ENCODE data around the gene EYA4.
"Not testable (repeated sequence)": the region's sequence is repeated elsewhere in the genome, so short reads cannot be mapped to it uniquely, and the experiment has no call there.

EYA4 gene

DNA sequence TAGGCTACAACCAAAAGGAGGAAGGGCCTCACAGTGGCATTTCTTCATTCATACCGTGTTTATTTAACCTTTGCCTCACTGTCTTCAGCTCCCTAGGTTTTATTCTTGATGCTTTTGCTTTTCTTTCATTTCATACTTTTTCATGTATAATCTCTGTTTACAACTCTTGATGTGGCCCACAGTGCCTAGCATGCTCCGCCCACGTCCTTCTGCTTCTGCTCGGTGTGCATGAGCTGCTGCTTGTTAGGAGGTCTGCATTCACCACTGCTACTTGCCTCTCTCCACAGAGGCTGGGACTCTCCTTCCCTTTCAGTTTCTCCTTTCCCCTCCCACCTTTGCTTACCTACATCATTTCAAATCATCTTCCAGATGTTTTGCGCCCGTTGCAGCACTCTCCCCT lies 147.6 kb downstream of the EYA4 start:
- H3K36me3 ChIP-seq (ENCODE audit: control insufficient read depth in 1 of 2, insufficient read depth in 2 of 2, low read length in 2 of 2): no peaks in the 10 kb centered on the region
- no peaks in the 10 kb centered on the region for H3K4me1 ChIP-seq (ENCODE audit: control insufficient read depth in 1 of 2, insufficient read depth in 2 of 2, low read length in 2 of 2)
- H3K27me3 ChIP-seq (ENCODE audit: low read depth, low read length): no peaks in the 10 kb centered on the region
- H3K4me3 ChIP-seq (ENCODE audit: low read depth in 1 of 2, low read length in 2 of 2): no peak overlapping the region
- no peak overlapping the region for H3K27ac ChIP-seq (ENCODE audit: low read length)
- H3K9me3 ChIP-seq (ENCODE audit: control insufficient read depth in 1 of 2, low read length in 2 of 2): no peaks in the 10 kb centered on the region

DNA sequence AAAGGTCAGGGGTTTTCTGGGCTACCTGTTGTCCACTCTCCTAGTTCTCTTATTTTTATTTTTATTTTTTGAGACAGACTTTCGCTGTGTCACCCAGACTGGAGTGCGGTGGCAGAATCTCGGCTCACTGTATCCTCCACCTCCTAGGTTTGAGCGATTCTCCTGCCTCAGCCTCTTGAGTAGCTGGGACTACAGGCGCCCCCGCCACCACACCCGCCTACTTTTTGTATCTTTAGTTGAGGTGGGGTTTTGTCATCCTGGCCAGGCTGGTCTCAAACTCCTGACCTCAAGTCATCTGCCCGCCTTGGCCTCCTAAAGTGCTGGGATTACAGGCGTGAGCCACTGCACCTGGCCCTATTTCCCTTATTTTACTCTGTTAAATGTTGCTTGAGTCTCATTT lies 149.0 kb downstream of the EYA4 start:
- H3K4me3 ChIP-seq (ENCODE audit: low read depth in 1 of 2, low read length in 2 of 2): no peak overlapping the region
- H3K4me1 ChIP-seq (ENCODE audit: control insufficient read depth in 1 of 2, insufficient read depth in 2 of 2, low read length in 2 of 2): no peaks in the 10 kb centered on the region
- H3K27ac ChIP-seq (ENCODE audit: low read length): no peak overlapping the region
- no peaks in the 10 kb centered on the region for H3K36me3 ChIP-seq (ENCODE audit: control insufficient read depth in 1 of 2, insufficient read depth in 2 of 2, low read length in 2 of 2)
- H3K27me3 ChIP-seq (ENCODE audit: low read depth, low read length): no peaks in the 10 kb centered on the region
- no peaks in the 10 kb centered on the region for H3K9me3 ChIP-seq (ENCODE audit: control insufficient read depth in 1 of 2, low read length in 2 of 2)

- Histone ChIP-seq H3K27ac (ENCODE audit: low read length) (no peak overlapping the region), H3K4me1 (ENCODE audit: control insufficient read depth in 1 of 2, insufficient read depth in 2 of 2, low read length in 2 of 2) (no peaks in the 10 kb centered on the region), H3K36me3 (ENCODE audit: control insufficient read depth in 1 of 2, insufficient read depth in 2 of 2, low read length in 2 of 2) (no peaks in the 10 kb centered on the region), H3K4me3 (ENCODE audit: low read depth in 1 of 2, low read length in 2 of 2) (no peak overlapping the region), H3K27me3 (ENCODE audit: low read depth, low read length) (no peaks in the 10 kb centered on the region), H3K9me3 (ENCODE audit: control insufficient read depth in 1 of 2, low read length in 2 of 2) (no peaks in the 10 kb centered on the region)
These were observed 150.9 kb downstream of the EYA4 start for GRCh38 chr6:133392015-133392414.

DNA sequence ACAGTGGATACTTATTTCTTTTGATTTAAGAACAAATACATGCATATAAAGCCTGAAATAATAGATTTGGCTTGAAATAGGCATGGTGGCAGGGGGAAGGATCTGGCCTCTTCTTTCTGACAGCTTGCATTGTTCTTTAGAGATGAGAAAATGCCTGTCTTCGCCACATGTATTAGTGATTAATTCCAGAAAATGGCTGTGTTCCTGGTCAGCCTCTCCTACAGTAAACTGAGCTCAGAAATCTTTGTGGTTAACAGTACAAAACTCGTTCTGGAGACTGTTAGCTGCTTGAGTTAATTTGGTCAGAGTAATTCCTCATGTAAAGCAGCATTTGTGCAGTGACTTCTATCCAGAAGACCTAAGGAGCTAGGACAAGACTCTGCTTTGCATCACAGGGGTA lies 151.5 kb downstream of the EYA4 start:
- Histone ChIP-seq H3K4me1 (ENCODE audit: control insufficient read depth in 1 of 2, insufficient read depth in 2 of 2, low read length in 2 of 2) (no peaks in the 10 kb centered on the region), H3K9me3 (ENCODE audit: control insufficient read depth in 1 of 2, low read length in 2 of 2) (no peaks in the 10 kb centered on the region), H3K4me3 (ENCODE audit: low read depth in 1 of 2, low read length in 2 of 2) (no peak overlapping the region), H3K36me3 (ENCODE audit: control insufficient read depth in 1 of 2, insufficient read depth in 2 of 2, low read length in 2 of 2) (no peaks in the 10 kb centered on the region), H3K27ac (ENCODE audit: low read length) (no peak overlapping the region), H3K27me3 (ENCODE audit: low read depth, low read length) (no peaks in the 10 kb centered on the region)

DNA sequence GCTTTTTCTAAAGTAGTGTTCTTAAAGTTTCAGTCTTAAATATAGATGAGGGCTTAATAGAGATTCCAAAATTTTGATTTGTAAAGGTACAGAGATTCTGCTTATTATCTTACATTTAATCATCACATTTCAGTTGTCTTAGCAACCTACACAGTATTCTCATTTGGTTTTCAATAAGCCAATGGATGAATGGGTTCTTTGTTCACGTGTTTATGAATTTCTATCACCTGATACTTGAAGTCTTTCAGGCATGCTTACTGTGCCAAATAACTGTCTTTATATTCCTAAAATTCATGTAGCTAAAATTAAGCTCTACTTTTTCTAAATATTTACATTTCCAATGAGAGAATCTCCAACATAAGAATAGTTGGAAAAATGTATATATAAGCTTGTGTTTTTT lies 152.7 kb downstream of the EYA4 start:
- Histone ChIP-seq H3K9me3 (ENCODE audit: control insufficient read depth in 1 of 2, low read length in 2 of 2) (no peaks in the 10 kb centered on the region), H3K36me3 (ENCODE audit: control insufficient read depth in 1 of 2, insufficient read depth in 2 of 2, low read length in 2 of 2) (no peaks in the 10 kb centered on the region), H3K4me3 (ENCODE audit: low read depth in 1 of 2, low read length in 2 of 2) (no peak overlapping the region), H3K4me1 (ENCODE audit: control insufficient read depth in 1 of 2, insufficient read depth in 2 of 2, low read length in 2 of 2) (no peaks in the 10 kb centered on the region), H3K27ac (ENCODE audit: low read length) (no peak overlapping the region), H3K27me3 (ENCODE audit: low read depth, low read length) (no peaks in the 10 kb centered on the region)

DNA sequence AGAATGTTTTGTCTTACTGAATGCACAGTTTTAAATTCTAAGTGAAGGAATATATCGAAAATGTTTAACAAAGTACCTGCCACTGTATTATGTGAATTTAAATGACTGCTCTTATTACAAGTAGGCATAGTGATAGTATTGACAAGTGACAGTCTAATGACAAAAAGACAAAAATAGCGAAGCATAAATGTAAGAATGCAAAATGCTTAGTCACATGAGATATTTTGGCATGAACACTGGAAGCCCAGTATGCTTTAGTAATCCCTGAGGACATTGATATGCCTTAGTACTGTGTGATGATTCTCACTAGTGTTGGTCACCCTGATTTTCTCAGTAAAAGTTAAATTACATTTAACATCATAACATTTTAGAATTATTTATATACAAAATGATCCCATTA lies 153.5 kb downstream of the EYA4 start:
- Histone ChIP-seq H3K27ac (ENCODE audit: low read length) (no peak overlapping the region), H3K4me3 (ENCODE audit: low read depth in 1 of 2, low read length in 2 of 2) (no peak overlapping the region), H3K9me3 (ENCODE audit: control insufficient read depth in 1 of 2, low read length in 2 of 2) (no peaks in the 10 kb centered on the region), H3K36me3 (ENCODE audit: control insufficient read depth in 1 of 2, insufficient read depth in 2 of 2, low read length in 2 of 2) (no peaks in the 10 kb centered on the region), H3K27me3 (ENCODE audit: low read depth, low read length) (no peaks in the 10 kb centered on the region), H3K4me1 (ENCODE audit: control insufficient read depth in 1 of 2, insufficient read depth in 2 of 2, low read length in 2 of 2) (no peaks in the 10 kb centered on the region)

GRCh38 chr6:133396233-133396983 lies 155.3 kb downstream of the EYA4 start:
- Histone ChIP-seq H3K9me3 (ENCODE audit: control insufficient read depth in 1 of 2, low read length in 2 of 2) (no peaks in the 10 kb centered on the region), H3K4me1 (ENCODE audit: control insufficient read depth in 1 of 2, insufficient read depth in 2 of 2, low read length in 2 of 2) (no peaks in the 10 kb centered on the region), H3K27me3 (ENCODE audit: low read depth, low read length) (no peaks in the 10 kb centered on the region), H3K27ac (ENCODE audit: low read length) (no peak overlapping the region), H3K36me3 (ENCODE audit: control insufficient read depth in 1 of 2, insufficient read depth in 2 of 2, low read length in 2 of 2) (no peaks in the 10 kb centered on the region), H3K4me3 (ENCODE audit: low read depth in 1 of 2, low read length in 2 of 2) (no peak overlapping the region)

DNA sequence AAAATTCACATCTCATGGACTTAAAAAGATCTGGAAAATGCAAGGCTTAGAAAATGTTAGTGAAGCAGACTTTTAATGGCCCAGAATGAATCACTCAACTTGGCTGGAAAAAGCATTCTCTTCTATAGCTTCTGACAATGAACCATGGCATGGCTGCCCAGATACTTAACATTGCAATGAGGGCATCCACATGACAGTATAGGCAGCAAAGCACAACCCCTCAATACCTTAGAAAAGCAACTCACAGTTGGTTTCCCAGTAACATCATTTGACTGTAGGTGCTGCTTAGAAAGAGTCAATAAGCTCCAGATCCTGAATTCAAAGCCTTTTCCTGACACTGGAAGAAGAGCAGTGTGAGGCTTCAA lies 155.8 kb downstream of the EYA4 start:
- Histone ChIP-seq H3K27me3 (ENCODE audit: low read depth, low read length) (no peaks in the 10 kb centered on the region), H3K9me3 (ENCODE audit: control insufficient read depth in 1 of 2, low read length in 2 of 2) (no peaks in the 10 kb centered on the region), H3K27ac (ENCODE audit: low read length) (no peak overlapping the region), H3K4me3 (ENCODE audit: low read depth in 1 of 2, low read length in 2 of 2) (no peak overlapping the region), H3K36me3 (ENCODE audit: control insufficient read depth in 1 of 2, insufficient read depth in 2 of 2, low read length in 2 of 2) (no peaks in the 10 kb centered on the region), H3K4me1 (ENCODE audit: control insufficient read depth in 1 of 2, insufficient read depth in 2 of 2, low read length in 2 of 2) (no peaks in the 10 kb centered on the region)

GRCh38 chr6:133397601-133398000 lies 156.4 kb downstream of the EYA4 start:
- not testable (repeated sequence) for H3K4me3 ChIP-seq (ENCODE audit: low read depth in 1 of 2, low read length in 2 of 2); H3K4me1 ChIP-seq (ENCODE audit: control insufficient read depth in 1 of 2, insufficient read depth in 2 of 2, low read length in 2 of 2); H3K9me3 ChIP-seq (ENCODE audit: control insufficient read depth in 1 of 2, low read length in 2 of 2); H3K27me3 ChIP-seq (ENCODE audit: low read depth, low read length); H3K36me3 ChIP-seq (ENCODE audit: control insufficient read depth in 1 of 2, insufficient read depth in 2 of 2, low read length in 2 of 2); H3K27ac ChIP-seq (ENCODE audit: low read length)

GRCh38 chr6:133399426-133399825 lies 158.3 kb downstream of the EYA4 start:
- Histone ChIP-seq H3K27ac (ENCODE audit: low read length) (no peak overlapping the region), H3K36me3 (ENCODE audit: control insufficient read depth in 1 of 2, insufficient read depth in 2 of 2, low read length in 2 of 2) (no peaks in the 10 kb centered on the region), H3K4me3 (ENCODE audit: low read depth in 1 of 2, low read length in 2 of 2) (no peak overlapping the region), H3K4me1 (ENCODE audit: control insufficient read depth in 1 of 2, insufficient read depth in 2 of 2, low read length in 2 of 2) (no peaks in the 10 kb centered on the region), H3K27me3 (ENCODE audit: low read depth, low read length) (no peaks in the 10 kb centered on the region), H3K9me3 (ENCODE audit: control insufficient read depth in 1 of 2, low read length in 2 of 2) (no peaks in the 10 kb centered on the region)

DNA sequence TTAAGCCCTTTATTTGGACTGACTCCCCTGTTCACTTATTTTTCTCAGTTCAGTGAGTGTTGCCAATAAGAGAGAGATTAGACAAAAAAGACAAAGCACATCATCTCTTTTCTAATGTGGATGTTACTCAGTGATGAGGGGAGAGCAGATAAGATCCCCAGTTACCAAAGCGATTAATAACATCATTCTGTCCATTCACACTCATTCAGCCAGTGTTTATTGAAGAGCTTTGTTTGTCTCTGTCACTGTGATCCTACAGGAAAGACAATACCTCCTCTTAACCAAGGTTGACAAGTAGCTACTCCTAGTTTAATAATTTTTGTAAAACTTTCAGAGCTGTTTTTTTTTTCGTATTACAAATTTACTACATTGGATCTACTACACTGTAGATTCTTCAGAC lies 163.0 kb downstream of the EYA4 start:
- Histone ChIP-seq H3K9me3 (ENCODE audit: control insufficient read depth in 1 of 2, low read length in 2 of 2) (no peaks in the 10 kb centered on the region), H3K27me3 (ENCODE audit: low read depth, low read length) (no peaks in the 10 kb centered on the region), H3K36me3 (ENCODE audit: control insufficient read depth in 1 of 2, insufficient read depth in 2 of 2, low read length in 2 of 2) (no peaks in the 10 kb centered on the region), H3K27ac (ENCODE audit: low read length) (no peak overlapping the region), H3K4me3 (ENCODE audit: low read depth in 1 of 2, low read length in 2 of 2) (no peak overlapping the region), H3K4me1 (ENCODE audit: control insufficient read depth in 1 of 2, insufficient read depth in 2 of 2, low read length in 2 of 2) (no peaks in the 10 kb centered on the region)

DNA sequence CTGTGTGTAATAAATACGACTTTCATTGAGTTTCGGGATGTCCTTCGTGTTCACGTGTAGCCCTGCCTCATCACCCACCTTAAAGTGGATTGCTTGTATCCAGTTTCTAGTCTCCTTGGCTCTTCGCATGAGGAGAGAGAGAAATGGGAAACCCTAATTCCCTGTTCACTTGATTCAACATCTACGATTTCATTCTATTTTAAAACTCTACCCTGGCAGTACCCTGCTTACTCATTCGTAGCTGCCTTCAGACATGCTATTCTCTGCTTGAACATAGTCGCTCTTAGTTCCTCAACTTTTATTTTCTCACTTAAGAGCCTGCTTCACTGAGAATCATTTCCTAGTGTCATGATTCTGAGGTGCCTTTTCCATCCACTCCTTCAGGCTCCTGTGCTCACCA lies 163.6 kb downstream of the EYA4 start:
- Histone ChIP-seq H3K27ac (ENCODE audit: low read length) (no peak overlapping the region), H3K27me3 (ENCODE audit: low read depth, low read length) (no peaks in the 10 kb centered on the region), H3K36me3 (ENCODE audit: control insufficient read depth in 1 of 2, insufficient read depth in 2 of 2, low read length in 2 of 2) (no peaks in the 10 kb centered on the region), H3K4me3 (ENCODE audit: low read depth in 1 of 2, low read length in 2 of 2) (no peak overlapping the region), H3K9me3 (ENCODE audit: control insufficient read depth in 1 of 2, low read length in 2 of 2) (no peaks in the 10 kb centered on the region), H3K4me1 (ENCODE audit: control insufficient read depth in 1 of 2, insufficient read depth in 2 of 2, low read length in 2 of 2) (no peaks in the 10 kb centered on the region)
